Skeletal muscle satellite cell (primary cell): ENCODE measurements around the gene MRPL50.

ENCODE experiments used
- H3K27me3 ChIP-seq: 2 replicates; pipeline ENCODE4 v1.7.0; 2013; ENCODE audit warnings: low read length; ENCODE audit not compliant: control insufficient read depth, insufficient read depth
- H3K36me3 ChIP-seq: 2 replicates; pipeline ENCODE4 v1.7.0; 2013; ENCODE audit warnings: mild to moderate bottlenecking, control low read depth, low read length; ENCODE audit not compliant: insufficient read depth
- H3K4me1 ChIP-seq: 2 replicates; pipeline ENCODE4 v1.7.0; 2013; ENCODE audit warnings: low read length; ENCODE audit not compliant: control insufficient read depth, insufficient read depth
- H3K4me2 ChIP-seq: 2 replicates; pipeline ENCODE4 v1.7.0; 2013; ENCODE audit warnings: mild to moderate bottlenecking, low read length
- H3K4me3 ChIP-seq: 2 replicates; pipeline ENCODE4 v1.7.0; 2013; ENCODE audit warnings: low read length
- H3K9ac ChIP-seq: 2 replicates; pipeline ENCODE4 v1.7.0; 2013; ENCODE audit warnings: mild to moderate bottlenecking, low read depth, low read length, moderate library complexity
- H3K9me3 ChIP-seq: replicated peaks from 2 replicates; pipeline ENCODE4 v1.7.0; 2013; ENCODE audit warnings: mild to moderate bottlenecking, control low read depth, low read length

MRPL50 gene

DNA sequence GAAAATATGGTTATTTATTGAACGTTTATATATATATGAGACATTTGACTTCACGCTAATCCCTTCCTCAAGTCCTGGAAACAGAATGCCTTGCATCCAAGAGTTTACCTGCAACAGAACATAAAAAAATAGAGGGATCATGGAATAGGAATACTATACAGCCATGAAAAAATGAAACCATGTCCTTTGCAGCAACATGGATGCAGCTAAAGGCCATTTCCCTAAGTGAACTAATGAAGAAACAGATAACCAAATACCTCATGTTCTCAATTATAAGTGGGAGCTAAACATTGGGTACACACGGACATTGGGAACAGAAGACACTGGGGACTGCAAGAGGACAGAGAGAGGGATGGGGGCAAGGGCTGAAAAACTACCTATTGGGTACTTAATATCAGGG is 26.6 kb downstream of the MRPL50 start:
- no peak overlapping the region for H3K4me2 ChIP-seq
- no peak overlapping the region for H3K9ac ChIP-seq
- H3K4me1 ChIP-seq: peaks cover 6% of the 10 kb centered on the region
- H3K27me3 ChIP-seq: no peaks in the 10 kb centered on the region
- H3K36me3 ChIP-seq: no peaks in the 10 kb centered on the region
- H3K9me3 ChIP-seq: no peaks in the 10 kb centered on the region
- H3K4me3 ChIP-seq: no peak overlapping the region

DNA sequence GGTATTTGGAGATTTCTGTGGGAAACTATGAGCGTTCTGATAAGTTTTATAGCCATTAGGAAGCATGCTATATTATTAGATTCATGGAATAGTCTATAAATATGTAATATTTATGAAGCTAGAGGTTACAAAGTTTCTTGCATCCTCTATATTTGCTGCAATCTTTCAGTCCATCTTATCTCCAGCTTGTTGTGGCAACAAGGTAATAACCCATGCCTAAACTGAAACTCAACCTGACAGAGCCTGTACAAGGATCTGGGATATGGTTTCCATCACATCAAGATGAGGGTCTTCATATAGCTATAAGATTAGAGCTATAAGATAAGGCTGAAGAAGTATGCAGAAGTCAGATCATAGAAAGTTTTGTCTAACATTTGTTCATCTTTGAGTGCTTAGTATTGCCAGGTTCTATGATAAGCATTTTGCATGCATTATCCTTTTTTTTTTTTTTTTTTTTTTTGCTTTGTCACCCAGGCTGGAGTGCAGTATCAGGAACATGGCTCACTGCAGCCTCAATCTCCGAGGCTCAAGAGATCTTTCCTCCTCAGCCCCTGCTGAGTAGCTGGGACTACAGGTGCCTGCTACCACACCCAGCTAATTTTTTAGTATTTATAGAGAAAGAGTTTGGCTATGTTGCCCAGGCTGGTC is 28.4 kb downstream of the MRPL50 start:
- Histone ChIP-seq H3K9me3 (no peaks in the 10 kb centered on the region), H3K27me3 (no peaks in the 10 kb centered on the region), H3K4me1 (no peaks in the 10 kb centered on the region), H3K36me3 (no peaks in the 10 kb centered on the region), H3K4me3 (no peak overlapping the region), H3K9ac (no peak overlapping the region), H3K4me2 (no peak overlapping the region)

DNA sequence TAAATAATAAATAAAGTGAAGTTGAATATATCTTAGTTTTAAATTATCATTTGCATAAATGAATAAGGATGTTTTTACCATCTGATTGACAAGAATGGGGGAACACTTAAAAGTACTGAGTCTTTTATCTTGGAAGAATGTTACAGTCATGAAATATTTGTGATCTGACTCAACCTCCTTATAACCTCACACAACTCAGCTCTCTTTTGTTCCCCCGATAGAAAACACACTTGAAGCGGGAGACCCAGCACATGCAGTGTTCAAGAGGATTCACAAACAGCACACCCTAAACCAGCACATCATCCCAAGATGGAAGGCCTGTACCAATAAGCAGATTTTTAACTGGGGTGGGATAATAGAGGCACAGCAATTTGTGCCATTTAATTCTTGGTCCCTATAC is 29.1 kb downstream of the MRPL50 start:
- Histone ChIP-seq H3K4me1 (no peaks in the 10 kb centered on the region), H3K36me3 (no peaks in the 10 kb centered on the region), H3K4me3 (no peak overlapping the region), H3K4me2 (no peak overlapping the region), H3K27me3 (no peaks in the 10 kb centered on the region), H3K9me3 (no peaks in the 10 kb centered on the region), H3K9ac (no peak overlapping the region)

DNA sequence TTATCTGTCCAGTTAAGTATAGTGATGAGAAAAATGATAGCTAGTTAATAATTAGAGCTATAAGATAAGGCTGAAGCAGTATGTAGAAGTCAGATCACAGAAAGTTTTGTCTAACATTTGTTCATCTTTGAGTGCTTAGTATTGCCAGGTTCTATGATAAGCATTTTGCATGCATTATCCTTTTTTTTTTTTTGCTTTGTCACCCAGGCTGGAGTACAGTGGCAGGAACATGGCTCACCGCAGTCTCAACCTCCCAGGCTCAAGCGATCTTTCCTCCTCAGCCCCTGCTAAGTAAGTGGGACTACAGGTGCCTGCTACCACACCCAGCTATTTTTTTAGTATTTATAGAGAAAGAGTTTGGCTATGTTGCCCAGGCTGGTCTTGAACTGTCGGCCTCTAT is 31.1 kb downstream of the MRPL50 start:
- Histone ChIP-seq H3K4me3 (no peak overlapping the region), H3K9me3 (no peaks in the 10 kb centered on the region), H3K27me3 (no peaks in the 10 kb centered on the region), H3K4me1 (no peaks in the 10 kb centered on the region), H3K9ac (no peak overlapping the region), H3K4me2 (no peak overlapping the region), H3K36me3 (no peaks in the 10 kb centered on the region)

DNA sequence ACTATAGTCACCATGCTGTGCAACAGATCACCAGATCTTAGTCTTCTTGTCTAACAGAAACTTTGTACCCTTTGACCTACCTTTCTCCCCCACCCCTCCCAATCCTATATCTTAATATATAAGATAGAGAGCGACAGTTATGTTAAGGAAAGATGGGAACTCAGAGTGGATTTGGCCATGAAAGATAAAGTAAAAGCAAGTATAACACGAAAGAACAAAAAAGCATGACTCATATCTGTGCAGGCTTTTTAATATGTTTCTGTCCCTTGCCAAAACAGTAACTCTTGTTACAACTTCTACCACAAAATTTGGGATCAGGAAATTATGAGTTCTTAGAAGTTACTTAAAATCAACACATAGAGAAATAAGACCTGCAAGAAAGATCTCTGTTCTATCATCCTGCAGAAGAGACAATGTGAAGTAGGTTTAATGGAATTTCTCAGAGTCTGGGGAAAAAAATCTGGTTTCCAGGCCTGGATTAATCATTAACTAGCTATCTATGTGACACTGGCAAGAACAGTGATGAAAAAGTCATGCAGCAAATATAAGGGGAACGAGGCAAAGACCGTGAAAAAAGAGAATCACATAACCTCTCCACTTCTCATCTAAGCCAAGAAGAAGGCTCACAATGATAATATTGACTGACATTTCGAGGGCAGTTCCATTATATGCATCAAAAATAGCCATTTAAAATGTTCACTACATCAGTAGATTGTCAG is 32.2 kb downstream of the MRPL50 start:
- H3K4me1 ChIP-seq: no peaks in the 10 kb centered on the region
- H3K27me3 ChIP-seq: no peaks in the 10 kb centered on the region
- no peaks in the 10 kb centered on the region for H3K36me3 ChIP-seq
- no peaks in the 10 kb centered on the region for H3K9me3 ChIP-seq
- no peak overlapping the region for H3K9ac ChIP-seq
- H3K4me3 ChIP-seq: no peak overlapping the region
- H3K4me2 ChIP-seq: no peak overlapping the region

DNA sequence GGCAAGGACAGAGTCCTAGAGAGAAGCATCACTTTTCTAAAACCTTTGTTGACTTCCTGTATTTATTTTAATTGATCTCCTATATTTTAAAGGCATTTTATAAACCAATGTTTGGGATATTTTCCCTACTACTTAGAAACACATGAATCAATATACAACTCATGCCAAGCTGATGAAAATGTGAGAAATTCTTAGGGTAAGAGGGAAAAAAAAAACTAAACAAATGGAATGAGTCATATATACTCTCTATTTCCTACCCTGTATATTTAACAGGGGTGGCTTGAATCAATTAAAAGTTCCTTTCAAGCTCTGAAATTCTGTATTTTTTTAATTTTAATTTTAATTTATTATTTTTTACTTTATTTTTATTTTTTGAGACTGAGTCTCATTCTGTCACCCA is 33.2 kb downstream of the MRPL50 start:
- Histone ChIP-seq H3K36me3 (no peaks in the 10 kb centered on the region), H3K27me3 (no peaks in the 10 kb centered on the region), H3K4me2 (no peak overlapping the region), H3K9me3 (no peaks in the 10 kb centered on the region), H3K9ac (no peak overlapping the region), H3K4me3 (no peak overlapping the region), H3K4me1 (no peaks in the 10 kb centered on the region)

DNA sequence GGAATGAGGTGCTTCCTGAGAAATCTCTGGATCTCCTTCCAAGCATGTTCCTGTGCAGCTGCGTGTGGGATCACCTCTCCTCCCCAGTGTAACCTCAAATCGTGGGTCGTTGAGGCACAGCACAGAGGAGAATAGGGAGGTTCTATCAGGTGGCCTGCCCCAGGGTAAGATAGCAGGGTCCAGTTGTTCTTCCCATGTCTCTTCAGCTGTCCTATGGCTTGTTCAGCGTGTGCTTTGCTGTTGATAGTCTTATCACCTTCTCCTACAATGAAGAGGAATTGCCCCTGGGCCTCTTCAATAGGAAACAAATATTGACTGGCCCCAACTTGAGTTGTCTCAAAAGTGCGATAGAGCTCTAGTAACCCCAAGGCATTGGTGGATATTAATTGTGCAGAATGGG is 36.0 kb downstream of the MRPL50 start:
- H3K27me3 ChIP-seq: no peaks in the 10 kb centered on the region
- H3K36me3 ChIP-seq: no peaks in the 10 kb centered on the region
- no peaks in the 10 kb centered on the region for H3K9me3 ChIP-seq
- no peak overlapping the region for H3K9ac ChIP-seq
- no peak overlapping the region for H3K4me2 ChIP-seq
- H3K4me3 ChIP-seq: no peak overlapping the region
- H3K4me1 ChIP-seq: no peaks in the 10 kb centered on the region

DNA sequence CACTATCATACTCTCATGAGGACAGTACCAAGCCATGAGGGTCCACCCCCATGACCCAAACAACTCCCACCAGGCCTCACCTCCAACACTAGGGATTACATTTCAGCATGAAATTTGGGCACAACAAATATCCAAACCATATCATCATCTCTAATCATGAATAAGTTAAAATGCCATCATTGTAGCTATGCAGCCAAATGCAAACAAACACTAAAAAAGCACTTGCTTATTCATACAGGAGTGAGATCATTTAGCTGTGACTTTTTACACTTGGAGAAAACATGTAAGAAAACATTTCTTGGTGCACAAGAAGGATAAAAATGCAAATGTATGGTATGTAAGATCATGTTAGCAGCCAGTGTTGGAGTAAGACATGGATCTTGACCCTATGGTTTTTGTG is 37.8 kb downstream of the MRPL50 start:
- Histone ChIP-seq H3K36me3 (no peaks in the 10 kb centered on the region), H3K4me1 (no peaks in the 10 kb centered on the region), H3K4me2 (no peak overlapping the region), H3K4me3 (no peak overlapping the region), H3K9ac (no peak overlapping the region), H3K9me3 (no peaks in the 10 kb centered on the region), H3K27me3 (no peaks in the 10 kb centered on the region)

DNA sequence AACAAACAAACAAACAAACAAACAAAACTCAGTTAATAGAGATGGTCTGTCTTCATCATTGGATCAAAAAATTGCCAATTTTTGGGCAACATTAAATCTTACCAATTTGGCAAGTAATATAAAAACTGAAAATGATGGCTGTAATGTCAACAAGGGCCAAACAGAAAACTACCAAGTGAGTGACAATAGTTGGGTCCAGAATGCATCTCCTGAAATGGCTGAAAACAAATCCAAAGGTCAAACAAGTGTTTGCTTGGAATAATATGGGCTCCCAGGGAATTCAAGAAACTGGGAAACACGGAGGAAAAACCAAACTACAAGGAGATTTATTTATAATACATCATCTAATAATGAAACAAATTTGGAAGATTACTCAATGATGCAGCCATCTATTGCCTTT is 38.7 kb downstream of the MRPL50 start:
- Histone ChIP-seq H3K4me1 (no peaks in the 10 kb centered on the region), H3K4me3 (no peak overlapping the region), H3K27me3 (no peaks in the 10 kb centered on the region), H3K4me2 (no peak overlapping the region), H3K9me3 (no peaks in the 10 kb centered on the region), H3K36me3 (no peaks in the 10 kb centered on the region), H3K9ac (no peak overlapping the region)

DNA sequence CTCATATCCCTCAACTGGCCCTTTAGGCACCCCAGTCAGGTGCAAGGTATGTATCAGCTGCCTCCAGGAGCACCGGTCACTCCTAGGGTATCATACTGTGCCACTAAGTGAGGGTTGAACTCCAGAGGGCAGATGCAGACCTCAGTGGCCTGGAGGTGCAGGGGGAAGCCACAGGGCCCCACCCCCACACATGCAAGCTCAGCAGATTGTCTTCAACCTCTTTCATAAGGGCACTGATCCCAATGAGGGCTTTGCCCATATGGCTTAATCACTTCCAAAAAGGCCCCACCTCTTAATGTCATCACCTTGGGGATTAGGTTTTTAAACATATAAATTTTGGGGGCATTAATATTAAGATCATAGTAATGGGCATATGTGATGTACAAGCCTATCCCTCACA is 41.8 kb downstream of the MRPL50 start:
- H3K4me3 ChIP-seq: no peak overlapping the region
- H3K4me2 ChIP-seq: no peak overlapping the region
- H3K27me3 ChIP-seq: no peaks in the 10 kb centered on the region
- H3K9me3 ChIP-seq: no peaks in the 10 kb centered on the region
- no peaks in the 10 kb centered on the region for H3K36me3 ChIP-seq
- H3K4me1 ChIP-seq: no peaks in the 10 kb centered on the region
- no peak overlapping the region for H3K9ac ChIP-seq

DNA sequence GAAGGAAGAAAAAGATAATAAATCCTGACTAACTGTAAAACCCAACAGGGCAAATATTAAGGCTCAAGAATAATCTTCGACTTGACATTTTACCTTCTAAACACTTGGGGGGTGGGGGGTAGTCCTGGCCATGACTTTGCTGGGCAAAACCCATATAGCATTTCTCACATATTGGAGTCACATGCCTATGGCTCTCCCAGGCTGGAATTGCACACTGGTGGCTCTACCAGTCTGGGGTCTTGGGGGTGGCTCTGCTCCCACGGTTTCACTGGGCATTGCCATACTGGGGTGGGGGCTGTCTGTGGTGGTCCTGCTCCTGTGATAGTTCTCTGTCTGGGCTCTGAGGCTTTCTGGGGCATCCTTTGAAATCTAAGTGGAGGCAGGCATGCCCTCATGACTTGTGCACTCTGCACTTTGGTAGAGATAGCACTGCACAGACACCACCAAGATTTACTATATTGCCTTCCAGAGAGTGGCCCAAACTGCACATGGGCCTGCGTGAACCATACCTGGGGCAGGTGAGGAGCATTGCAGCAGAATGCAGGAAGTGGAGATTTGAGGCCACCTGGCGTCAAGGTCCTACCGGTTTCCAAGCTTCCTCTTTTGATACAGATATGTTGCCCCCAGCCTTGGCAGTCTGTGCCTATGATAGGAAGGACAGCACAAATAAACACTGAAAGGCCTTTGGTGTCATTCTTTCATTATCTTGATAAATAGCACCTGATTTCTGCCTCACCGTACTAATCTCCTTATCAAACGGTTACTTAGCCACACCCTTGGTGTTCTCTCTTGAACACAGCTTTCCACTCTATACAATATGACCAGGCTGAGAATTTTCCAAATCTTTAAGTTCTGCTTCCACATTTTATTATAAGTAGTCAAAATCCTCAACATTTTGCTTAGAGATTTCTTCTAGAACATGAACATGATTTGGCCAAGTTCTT is 43.4 kb downstream of the MRPL50 start:
- Histone ChIP-seq H3K4me2 (no peak overlapping the region), H3K9me3 (no peaks in the 10 kb centered on the region), H3K27me3 (no peaks in the 10 kb centered on the region), H3K36me3 (no peaks in the 10 kb centered on the region), H3K4me3 (no peak overlapping the region), H3K9ac (no peak overlapping the region), H3K4me1 (no peaks in the 10 kb centered on the region)
